Measurements from ENCODE around the gene METTL21C.

DNA sequence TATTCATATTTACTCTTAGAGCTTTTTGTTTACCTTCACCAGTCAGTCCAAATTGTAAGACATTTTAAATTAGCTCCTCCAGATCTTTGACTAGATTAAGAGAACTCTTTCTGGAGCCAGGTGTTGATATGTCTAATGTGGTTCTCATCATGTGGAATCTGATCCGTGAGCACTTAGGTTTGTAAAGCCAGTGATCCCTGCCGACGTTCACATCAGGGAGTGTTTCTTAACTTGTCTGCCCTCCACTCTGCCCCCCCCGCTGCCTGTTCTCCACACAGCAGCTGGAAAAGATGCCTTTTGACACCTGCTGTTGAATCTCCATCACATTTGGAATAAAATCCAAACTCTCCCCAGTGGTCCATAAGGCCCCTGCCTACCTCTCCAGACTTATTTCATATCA, 17.7 kb downstream of the METTL21C start:
- TF ChIP-seq, protein P1, sequence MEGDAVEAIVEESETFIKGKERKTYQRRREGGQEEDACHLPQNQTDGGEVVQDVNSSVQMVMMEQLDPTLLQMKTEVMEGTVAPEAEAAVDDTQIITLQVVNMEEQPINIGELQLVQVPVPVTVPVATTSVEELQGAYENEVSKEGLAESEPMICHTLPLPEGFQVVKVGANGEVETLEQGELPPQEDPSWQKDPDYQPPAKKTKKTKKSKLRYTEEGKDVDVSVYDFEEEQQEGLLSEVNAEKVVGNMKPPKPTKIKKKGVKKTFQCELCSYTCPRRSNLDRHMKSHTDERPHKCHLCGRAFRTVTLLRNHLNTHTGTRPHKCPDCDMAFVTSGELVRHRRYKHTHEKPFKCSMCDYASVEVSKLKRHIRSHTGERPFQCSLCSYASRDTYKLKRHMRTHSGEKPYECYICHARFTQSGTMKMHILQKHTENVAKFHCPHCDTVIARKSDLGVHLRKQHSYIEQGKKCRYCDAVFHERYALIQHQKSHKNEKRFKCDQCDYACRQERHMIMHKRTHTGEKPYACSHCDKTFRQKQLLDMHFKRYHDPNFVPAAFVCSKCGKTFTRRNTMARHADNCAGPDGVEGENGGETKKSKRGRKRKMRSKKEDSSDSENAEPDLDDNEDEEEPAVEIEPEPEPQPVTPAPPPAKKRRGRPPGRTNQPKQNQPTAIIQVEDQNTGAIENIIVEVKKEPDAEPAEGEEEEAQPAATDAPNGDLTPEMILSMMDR (conservative IDR thresholded peaks at IDR 0.05; ENCODE audit: low read depth, low read length) = no peak
- TF ChIP-seq EZH2 (IDR thresholded peaks at IDR 0.05; ENCODE audit: borderline replicate concordance, low read depth, low read length, poor library complexity, severe bottlenecking) = no peak
